Choroid plexus epithelial cell (primary cell): ENCODE results near the gene EPB41L5.

ENCODE experiments used
- DNase-seq: peaks from one replicate; pipeline ENCODE4 v3.0.0-alpha.2; 2010; ENCODE audit warnings: low read depth
- H3K4me3 ChIP-seq: 2 replicates; pipeline ENCODE4 v1.5.1; 2011; ENCODE audit warnings: low read depth, mild to moderate bottlenecking, control low read depth, low read length, moderate library complexity
- CTCF ChIP-seq: conservative IDR thresholded peaks from 2 replicates; pipeline ENCODE4 v1.5.1; 2011; ENCODE audit warnings: low read depth, mild to moderate bottlenecking, control low read depth, inconsistent platforms, low read length, moderate library complexity

Gene EPB41L5

GRCh38 chr2:120140866-120141265 is 128.0 kb downstream of the EPB41L5 start:
- TF ChIP-seq CTCF: no peak
- H3K4me3 ChIP-seq: no peak overlapping the region
- DNase-seq: peak; percentile 6

GRCh38 chr2:120141300-120142069 is 128.6 kb downstream of the EPB41L5 start:
- TF ChIP-seq CTCF: no peak
- H3K4me3 ChIP-seq: no peak overlapping the region
- DNase-seq: peak; percentile 2

- no peak for DNase-seq
- H3K4me3 ChIP-seq: no peak overlapping the region
- TF ChIP-seq CTCF: no peak
Measured at GRCh38 chr2:120142528-120143219, 129.8 kb downstream of the EPB41L5 start.

GRCh38 chr2:120148229-120148628 is 135.4 kb downstream of the EPB41L5 start:
- H3K4me3 ChIP-seq: no peak overlapping the region
- TF ChIP-seq CTCF: no peak
- no peak for DNase-seq

GRCh38 chr2:120148669-120149068 is 135.8 kb downstream of the EPB41L5 start:
- no peak overlapping the region for H3K4me3 ChIP-seq
- TF ChIP-seq CTCF: no peak
- no peak for DNase-seq

- no peak for TF ChIP-seq CTCF
Measured at GRCh38 chr2:120149406-120149805, 136.5 kb downstream of the EPB41L5 start.

More at GRCh38 chr2:120149406-120149805, 136.5 kb downstream of the EPB41L5 start:
- no peak overlapping the region for H3K4me3 ChIP-seq
- no peak for DNase-seq
